Ramos (cell line): ENCODE measurements around the gene RMND5B.

ENCODE experiments used
- in situ Hi-C: fragments of 300-500 bp; cut with MboI; formaldehyde crosslinking; loops from one replicate; pipeline ENCODE4 v1.14.3; 2022; ENCODE audit warnings: low sequenced_read_pairs; ENCODE audit not compliant: unreplicated experiment

The RMND5B gene

DNA sequence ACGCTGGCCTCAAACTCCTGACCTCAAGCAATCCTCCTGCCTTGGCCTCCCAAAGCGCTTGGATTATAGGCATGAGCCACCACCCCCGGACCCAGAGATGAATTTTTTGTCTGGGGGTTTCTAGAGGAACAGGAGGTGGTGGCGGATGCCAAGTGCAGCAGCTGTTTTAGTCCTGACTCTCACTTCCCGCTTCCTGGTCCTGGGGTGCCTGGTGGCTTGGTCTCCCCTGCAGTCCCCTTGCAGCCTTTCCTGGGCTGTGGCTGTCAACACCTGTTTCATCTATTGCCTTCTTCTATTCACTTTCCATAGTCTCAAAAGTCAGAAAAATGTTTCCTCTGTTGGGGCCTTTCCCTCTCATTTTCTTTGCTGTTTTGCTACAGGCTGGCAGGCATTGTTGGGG, 29.4 kb downstream of the RMND5B start:
- in situ Hi-C loops, result no loop called here

- in situ Hi-C loops, result no loop called here
These were observed 31.7 kb downstream of the RMND5B start for GRCh38 chr5:178162481-178162880.

- in situ Hi-C loops, result no loop called here
These were observed 33.2 kb downstream of the RMND5B start for GRCh38 chr5:178163772-178164735.

GRCh38 chr5:178165581-178165980, 34.8 kb downstream of the RMND5B start:
- in situ Hi-C loops, result no loop called here

DNA sequence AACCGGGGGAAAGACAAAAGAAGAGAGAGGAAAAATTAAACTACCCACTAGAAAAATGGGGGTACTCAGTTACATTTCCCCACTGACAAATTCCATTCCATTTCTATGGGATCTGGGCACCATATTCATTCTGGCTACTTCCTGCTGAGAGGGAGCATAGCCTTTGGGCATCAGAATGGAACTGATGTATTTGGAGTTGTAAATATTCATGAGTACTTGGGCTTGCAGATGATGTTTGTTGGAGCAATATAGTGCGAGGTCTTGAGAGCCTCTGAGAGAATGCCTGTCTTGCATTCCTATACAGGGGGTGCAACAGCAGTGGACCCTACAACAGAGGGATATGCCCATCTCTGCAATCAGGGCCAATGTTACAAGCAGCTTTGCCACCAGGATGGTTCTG, 39.6 kb downstream of the RMND5B start:
- in situ Hi-C loops, result no loop called here

DNA sequence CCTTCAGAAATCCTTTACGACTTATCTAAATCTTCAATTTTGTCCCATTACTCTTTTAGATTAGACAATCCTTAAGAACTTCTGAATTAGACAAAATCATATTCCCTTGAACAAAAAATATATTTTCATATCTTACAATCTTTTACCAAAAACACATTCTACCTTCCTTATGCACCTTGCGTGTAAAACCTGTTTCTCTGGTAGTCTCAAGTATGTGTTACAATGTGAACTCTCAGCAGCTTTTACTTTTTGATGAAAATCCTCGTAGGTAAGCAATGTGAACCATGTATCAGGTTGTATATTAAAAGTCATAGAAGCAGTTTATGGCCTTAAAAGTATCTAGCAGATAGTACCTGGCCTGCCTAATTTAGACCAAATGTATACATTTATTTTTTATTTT, 43.6 kb downstream of the RMND5B start:
- in situ Hi-C loops, result no loop called here

DNA sequence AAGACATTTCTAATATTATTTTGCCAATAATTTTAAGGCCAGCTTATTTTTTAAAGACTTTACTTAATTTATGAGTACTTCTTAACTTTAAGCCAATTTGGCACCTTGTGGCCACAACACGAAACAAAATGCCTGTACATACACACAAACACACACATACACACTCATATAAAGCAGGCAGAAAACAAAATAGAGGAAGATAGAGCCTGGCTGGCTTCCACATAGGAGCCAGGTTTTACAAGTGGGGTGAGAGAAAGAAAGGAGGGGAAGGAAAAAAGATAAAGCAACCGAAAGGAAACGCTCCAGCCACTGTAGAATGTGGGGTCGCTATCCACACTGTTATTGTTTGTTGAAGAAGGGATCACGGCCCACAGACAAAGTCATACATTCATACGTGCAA, 46.0 kb downstream of the RMND5B start:
- in situ Hi-C loops, result no loop called here

- in situ Hi-C loops, result no loop called here
These were observed 46.8 kb downstream of the RMND5B start for GRCh38 chr5:178177569-178177968.

- in situ Hi-C loops, result no loop called here
These were observed 49.5 kb downstream of the RMND5B start for GRCh38 chr5:178180141-178180863.

DNA sequence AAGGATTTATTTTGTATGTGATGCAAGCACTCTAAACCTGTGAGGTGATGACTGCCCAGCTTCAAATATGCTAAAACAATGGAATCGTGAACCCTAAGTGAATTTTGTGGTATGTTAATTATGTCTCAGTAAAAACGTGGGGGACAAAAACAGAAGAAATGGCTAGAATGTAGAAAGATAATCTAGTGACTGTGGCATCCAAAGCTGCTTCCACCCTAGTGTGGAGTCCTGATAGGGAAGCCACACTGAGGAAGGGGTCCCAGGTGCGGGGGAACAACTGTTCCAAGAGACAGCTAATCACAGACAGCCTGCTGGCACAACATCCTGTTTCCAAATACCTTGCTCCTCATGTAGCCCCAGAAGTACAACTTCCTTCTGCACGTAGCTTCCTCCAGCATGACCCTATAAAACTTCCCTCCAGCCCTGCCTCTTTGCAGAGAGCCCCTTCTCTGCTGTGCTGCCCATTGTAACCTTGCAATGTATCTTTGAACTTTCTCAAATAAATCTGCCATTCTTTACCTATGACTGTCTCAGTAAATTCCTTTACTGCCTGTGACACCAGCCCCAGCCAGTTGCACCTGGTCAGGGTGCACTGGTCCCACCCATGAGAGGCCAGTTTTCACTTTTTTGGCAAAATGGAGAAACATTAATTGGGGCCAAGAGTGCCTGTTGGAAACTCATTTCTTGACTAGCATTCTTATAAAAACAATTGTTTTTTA, 51.5 kb downstream of the RMND5B start:
- in situ Hi-C loops, result no loop called here

- in situ Hi-C loops, result no loop called here
These were observed 55.6 kb downstream of the RMND5B start for GRCh38 chr5:178186427-178186826.

DNA sequence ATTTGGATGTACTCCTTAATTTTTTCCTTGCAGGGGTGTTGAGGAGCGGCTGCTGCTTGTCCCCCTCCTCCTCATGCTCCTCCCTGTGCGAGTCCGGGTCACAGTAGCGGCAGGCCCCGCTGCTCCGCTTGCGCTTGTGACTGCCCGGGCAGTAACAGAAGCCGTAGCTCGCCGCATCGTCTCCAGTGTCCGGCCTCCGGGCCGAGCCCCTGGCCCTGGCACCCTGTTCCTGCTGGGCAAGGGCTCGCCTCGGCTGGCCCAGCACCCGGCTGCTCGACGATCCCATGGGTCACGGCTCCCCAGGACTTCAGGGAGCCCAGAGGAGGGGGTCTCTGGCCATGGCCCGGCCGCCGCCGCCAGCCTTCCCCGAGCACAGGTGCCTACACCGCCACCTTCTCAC, 56.2 kb downstream of the RMND5B start, which contains the start of gene GMCL2:
TSS of gene GMCL2 (minus strand) at position 358 of the 400 bp plus-strand sequence. CDS start at position 286, 72 bp downstream.
- in situ Hi-C loops, result no loop called here

DNA sequence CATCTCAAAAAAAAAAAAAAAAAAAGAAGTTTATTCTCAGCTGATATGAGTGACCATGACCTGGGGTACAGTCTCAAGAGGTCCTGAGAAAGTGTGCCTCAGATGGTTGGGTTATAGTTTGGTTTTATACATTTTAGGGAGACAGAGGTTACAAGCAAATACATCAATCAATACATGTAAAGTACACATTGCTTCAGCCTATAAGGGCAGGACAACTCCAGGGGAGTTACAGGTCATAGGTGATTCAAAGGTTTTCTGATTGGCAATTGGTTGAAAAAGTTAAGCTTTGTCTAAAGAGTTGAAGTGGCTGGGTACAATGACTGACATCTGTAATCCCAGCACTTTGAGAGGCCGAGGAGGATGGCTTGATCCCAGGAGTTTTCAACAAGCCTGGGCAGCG, 58.6 kb downstream of the RMND5B start:
- in situ Hi-C loops, result no loop called here

- in situ Hi-C loops, result no loop called here
These were observed 60.8 kb downstream of the RMND5B start for GRCh38 chr5:178191661-178192060.

- in situ Hi-C loops, result no loop called here
These were observed 61.4 kb downstream of the RMND5B start for GRCh38 chr5:178192244-178192643.

- in situ Hi-C loops, result no loop called here
These were observed 62.0 kb downstream of the RMND5B start for GRCh38 chr5:178192787-178193186.

- in situ Hi-C loops, result no loop called here
These were observed 62.5 kb downstream of the RMND5B start for GRCh38 chr5:178193251-178193809.

- in situ Hi-C loops, result no loop called here
These were observed 63.2 kb downstream of the RMND5B start for GRCh38 chr5:178194026-178194425.

- in situ Hi-C loops, result no loop called here
These were observed 65.5 kb downstream of the RMND5B start for GRCh38 chr5:178196281-178196812.

DNA sequence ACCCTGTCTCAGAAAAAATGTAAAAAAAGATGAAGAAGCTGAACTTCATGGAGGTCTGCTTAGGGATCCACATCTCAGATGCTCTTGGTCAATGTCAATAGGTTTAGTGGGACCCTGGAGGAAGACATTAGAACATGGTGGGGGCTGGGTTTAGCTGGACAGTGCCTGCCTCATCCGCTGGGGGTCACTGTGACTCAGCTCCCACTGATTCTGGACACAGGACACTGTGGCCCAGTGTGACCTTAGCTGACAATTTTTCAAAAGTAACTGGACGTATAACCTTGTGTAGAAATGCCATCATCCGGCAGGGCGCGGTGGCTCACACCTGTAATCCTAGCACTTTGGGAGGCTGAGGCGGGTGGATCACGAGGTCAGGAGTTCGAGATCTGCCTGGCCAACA, 66.2 kb downstream of the RMND5B start:
- in situ Hi-C loops, result no loop called here
